T-helper 1 cell treated with Interleukin-12 subunit alpha and Interleukin-12 subunit beta and Interleukin-4 antibody, amounts not matched to agents 30 ng/mL and 1 ng/mL, for 36 hours (primary cell): ENCODE measurements around the gene SUCNR1. TPM values are rescaled to one million over a fixed set of nuclear protein-coding genes. Genes with fewer than 3 reads are reported as not detected.

Experiments
- intact Hi-C: fragments of 100-400 bp; cut with micrococcal nuclease; formaldehyde crosslinking; loops from one replicate; pipeline ENCODE4 v1.15.1; 2024
- total RNA-seq: library from RNA; stranded (reverse); gene quantifications from 2 replicates; pipeline ENCODE4 v1.2.3, GENCODE V29; 2022

SUCNR1 gene
- total RNA-seq, 1 donor from 2014 or later = not detected

GRCh38 chr3:151900460-151900859, 27.0 kb downstream of the SUCNR1 start:
- intact Hi-C loops = no loop called here

GRCh38 chr3:151900884-151901643, 27.6 kb downstream of the SUCNR1 start:
- intact Hi-C loops = no loop called here

GRCh38 chr3:151901644-151902285, 28.3 kb downstream of the SUCNR1 start:
- intact Hi-C loops = no loop called here

- intact Hi-C loops = no loop called here
Observed at GRCh38 chr3:151903501-151903991, 30.1 kb downstream of the SUCNR1 start.

DNA sequence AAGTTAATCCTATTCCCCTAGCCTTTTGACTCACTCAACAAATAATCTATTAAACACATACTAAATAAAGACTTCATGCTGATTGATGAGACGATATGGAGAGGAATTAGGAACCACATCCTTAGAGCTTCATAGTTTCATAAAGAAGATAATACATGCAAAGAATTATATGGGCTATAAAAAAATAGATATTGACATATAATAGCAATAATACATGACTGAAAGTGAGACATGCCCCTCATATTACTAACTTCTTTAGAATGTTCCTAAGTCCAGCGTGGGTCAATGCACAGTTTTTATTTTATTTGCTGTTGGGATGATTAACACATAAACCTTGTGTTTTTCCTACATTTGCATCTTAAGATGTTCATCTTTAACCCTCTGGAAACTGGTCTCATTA, 32.2 kb downstream of the SUCNR1 start:
- intact Hi-C loops = no loop called here

- intact Hi-C loops = no loop called here
Observed at GRCh38 chr3:151906751-151907150, 33.3 kb downstream of the SUCNR1 start.

GRCh38 chr3:151908399-151908798, 35.0 kb downstream of the SUCNR1 start:
- intact Hi-C loops = no loop called here

DNA sequence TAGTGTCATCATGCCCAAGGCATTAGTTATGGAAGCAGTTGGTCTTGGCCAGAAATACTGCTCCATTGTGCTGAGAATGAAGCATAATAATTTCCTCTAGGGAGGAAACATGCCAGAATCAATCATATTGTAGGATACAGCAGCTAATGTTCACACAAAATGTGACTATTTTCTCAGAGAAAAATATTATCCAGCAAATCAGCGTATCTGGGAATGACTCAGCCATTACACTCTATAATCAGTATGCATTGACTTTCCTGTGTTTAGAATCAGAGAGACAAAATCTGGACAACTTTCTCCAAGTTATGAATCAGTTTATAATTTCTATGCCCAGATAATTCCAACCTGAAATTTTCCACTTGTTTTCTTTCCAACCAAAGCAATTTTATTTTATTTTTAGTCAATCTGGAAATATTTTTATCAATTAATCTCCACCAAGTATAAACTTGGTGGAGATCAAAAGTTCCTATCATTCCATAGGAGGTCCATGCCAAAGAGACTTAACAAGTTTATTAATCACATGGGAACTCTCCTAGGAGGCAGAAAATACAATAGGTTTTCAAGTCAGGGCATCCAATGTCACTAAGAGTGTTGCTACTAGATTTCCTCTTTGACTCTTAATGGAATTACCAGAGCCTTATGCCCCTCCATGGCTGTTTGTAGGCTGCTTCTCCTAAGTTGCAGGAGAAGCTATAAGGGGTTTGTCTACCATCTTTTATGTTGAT, 36.4 kb downstream of the SUCNR1 start:
- intact Hi-C loops = no loop called here

DNA sequence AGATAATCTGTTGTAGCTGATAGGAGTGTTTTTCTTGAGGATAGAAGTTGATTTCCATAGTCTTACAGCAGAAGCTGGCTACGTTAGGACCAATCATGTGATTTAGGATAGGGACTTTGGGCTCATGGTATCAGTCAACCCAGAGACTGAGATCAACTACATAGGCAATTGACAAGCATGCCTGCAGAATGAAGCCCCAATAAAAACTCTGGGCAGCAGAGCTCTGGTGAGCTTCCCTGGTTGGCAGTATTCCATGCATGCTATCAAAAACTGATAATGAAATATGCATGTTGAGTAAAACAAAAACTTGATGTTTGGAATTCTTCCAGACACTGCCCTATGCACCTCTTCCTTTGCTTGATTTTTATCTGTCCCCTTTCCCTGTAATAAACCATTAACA, 38.0 kb downstream of the SUCNR1 start:
- intact Hi-C loops = no loop called here

- intact Hi-C loops = no loop called here
Observed at GRCh38 chr3:151912028-151912427, 38.6 kb downstream of the SUCNR1 start.

GRCh38 chr3:151916781-151917180, 43.3 kb downstream of the SUCNR1 start:
- intact Hi-C loops = no loop called here

DNA sequence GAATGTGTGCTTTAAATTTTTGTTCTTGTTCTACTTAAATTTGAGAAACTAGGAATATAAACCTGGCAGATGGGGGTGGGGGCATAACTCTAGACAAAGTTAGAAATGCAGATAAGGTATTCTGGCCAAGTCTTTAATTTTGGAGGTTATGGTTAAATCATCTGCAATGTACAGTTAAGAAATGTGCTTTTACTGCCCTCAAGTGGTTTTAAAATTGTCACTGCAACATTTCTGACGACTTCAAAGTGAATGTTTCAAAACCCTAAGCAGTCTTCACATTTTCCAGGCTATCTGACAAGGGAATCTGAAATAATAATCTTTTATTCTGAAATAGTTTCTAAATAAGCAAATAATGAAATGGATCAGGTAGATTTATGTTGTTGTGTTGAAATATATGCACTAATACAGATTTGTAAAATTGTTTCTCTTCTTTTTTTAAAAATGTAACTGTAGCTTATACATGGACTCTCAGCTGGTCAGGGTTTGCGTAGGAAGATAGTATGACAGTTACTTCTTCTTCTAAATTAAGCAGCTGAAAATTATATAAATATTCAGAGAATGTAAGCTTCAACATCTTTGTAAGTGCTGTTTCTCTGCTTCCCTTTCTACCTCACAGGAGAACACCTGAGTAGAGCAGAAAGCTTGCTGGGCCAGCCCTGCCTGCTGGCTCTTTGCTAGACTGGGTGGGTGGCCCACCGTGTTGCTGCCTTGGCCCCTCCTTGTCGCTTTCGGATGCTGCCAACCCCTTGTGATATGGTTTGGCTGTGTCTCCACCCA, 45.0 kb downstream of the SUCNR1 start:
- intact Hi-C loops = loop anchor here (1.0 kb wide), 6 partner anchors 79 to 750 kb away; no protein-coding TSS in a partner anchor

DNA sequence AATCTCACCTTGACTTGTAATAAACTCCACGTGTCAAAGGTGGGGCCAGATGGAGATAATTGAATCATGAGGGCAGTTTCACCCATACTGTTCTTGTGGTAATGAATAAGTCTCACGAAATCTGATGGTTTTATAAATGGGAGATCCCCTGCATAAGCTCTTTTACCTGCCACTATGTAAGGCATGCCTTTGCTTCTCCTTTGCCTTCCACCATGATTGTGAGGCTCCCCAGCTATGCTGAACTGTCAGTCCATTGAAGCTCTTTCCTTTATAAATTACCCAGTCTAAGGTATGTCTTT, 45.5 kb downstream of the SUCNR1 start:
- intact Hi-C loops = no loop called here

- intact Hi-C loops = no loop called here
Observed at GRCh38 chr3:151919446-151919845, 46.0 kb downstream of the SUCNR1 start.

GRCh38 chr3:151923901-151924300, 50.5 kb downstream of the SUCNR1 start:
- intact Hi-C loops = loop anchor here (10.0 kb wide), 1 partner anchor 601 kb away; no protein-coding TSS in a partner anchor

- intact Hi-C loops = loop anchor here (10.0 kb wide), 1 partner anchor 600 kb away; no protein-coding TSS in a partner anchor
Observed at GRCh38 chr3:151924753-151925152, 51.3 kb downstream of the SUCNR1 start.

DNA sequence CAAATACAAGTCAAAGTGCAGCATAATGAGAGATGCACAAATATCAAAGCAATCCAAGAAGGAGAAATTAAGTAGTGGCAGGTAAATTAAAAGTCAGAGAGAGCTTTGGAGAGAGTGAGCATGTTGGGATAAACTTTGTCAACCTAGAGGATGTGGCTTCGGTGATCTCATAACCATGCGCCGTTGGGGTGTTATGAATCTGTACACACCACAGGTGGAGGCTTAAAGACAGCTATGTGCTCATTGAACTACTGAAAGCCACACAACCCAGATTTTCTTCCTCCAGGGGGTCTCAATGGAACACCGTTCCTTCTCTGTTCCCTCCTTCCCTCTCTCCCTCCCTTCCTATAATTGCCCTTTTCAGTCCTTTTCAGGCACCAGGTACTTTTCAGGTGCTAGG, 52.0 kb downstream of the SUCNR1 start:
- intact Hi-C loops = loop anchor here (10.0 kb wide), 1 partner anchor 599 kb away; no protein-coding TSS in a partner anchor

DNA sequence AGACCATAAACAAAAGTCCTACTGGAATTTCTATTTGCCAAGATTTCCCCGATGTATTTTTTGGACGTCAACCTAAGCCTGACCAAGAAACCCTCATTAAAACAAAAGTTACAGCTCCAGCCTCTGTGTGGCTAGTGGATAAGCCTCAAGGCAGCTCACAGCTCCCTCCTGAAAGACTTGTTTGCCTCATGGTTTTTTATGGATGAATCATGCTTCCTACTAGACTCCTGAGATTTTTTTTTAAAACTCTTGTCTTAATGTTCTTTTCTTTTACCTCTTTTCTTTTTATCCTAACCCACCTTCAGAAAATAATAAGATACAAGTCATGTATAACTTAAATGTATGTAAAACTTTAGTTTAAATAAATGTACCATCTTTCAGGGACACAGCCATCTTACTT, 52.4 kb downstream of the SUCNR1 start:
- intact Hi-C loops = loop anchor here (10.0 kb wide), 1 partner anchor 599 kb away; no protein-coding TSS in a partner anchor

DNA sequence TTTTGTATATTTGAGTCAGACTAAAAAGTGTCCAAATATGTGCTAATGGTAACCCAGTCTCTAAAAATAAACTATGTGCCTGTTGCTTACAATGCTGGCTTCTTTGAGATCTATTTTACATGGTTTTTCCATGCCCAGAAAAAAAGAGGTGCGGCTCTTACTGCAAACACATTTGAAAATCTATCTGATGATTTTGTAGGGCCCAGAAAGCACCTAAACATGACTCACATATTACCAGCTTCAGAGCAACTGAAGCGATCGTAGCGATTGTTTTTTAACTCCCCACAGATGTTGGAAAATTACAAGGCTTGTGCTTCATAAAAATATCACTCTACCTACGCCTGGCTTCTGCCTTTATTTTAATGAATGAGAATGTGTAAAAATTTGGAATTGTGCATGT, 53.5 kb downstream of the SUCNR1 start:
- intact Hi-C loops = loop anchor here (10.0 kb wide), 1 partner anchor 598 kb away; no protein-coding TSS in a partner anchor

- intact Hi-C loops = loop anchor here (10.0 kb wide), 1 partner anchor 597 kb away; no protein-coding TSS in a partner anchor
Observed at GRCh38 chr3:151927915-151928525, 54.6 kb downstream of the SUCNR1 start.

DNA sequence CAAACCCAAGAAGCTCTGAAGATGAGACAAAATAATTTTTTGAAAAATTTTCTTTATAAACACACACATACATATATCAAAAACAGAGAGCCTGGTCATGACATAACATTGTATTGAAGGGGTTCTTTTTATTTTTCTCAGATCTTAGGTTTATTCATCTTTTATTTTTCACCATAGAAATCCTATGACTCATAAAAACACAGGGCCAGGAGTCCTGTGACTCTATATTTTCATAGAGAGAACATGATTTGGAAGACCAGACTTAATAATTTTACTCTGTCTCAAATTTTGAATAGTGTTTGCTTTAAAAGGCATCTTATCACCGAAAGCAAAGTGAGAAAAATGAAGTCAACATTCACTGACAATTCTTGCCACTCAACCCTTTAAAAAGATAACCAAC, 57.7 kb downstream of the SUCNR1 start:
- intact Hi-C loops = no loop called here
